Activated T-helper 2 cell treated with anti-CD3 and anti-CD28 coated beads, Interferon-gamma antibody, Interleukin-2, Interleukin-4, amounts not matched to agents 10 μg/mL and 5 μg/mL and 100 μg/mL, durations not matched to agents 14 hours and 24 hours and 36 hours (primary cell): ENCODE measurements around the gene EXOSC6. TPM values are rescaled to one million over a fixed set of nuclear protein-coding genes. Genes with fewer than 3 reads are reported as not detected.
"Not testable (repeated sequence)": the region's sequence is repeated elsewhere in the genome, so short reads cannot be mapped to it uniquely, and the experiment has no call there.

Source experiments
- DNase-seq: peaks from one replicate; pipeline ENCODE4 v3.0.0; 2021; ENCODE audit warnings: low spot score
- H3K27ac Mint-ChIP-seq: one replicate; pipeline ENCODE4 v1.8.0; 2021; ENCODE audit warnings: mixed read lengths
- H3K27me3 Mint-ChIP-seq: one replicate; pipeline ENCODE4 v1.8.0; 2021; ENCODE audit warnings: low read depth, mixed read lengths
- H3K36me3 Mint-ChIP-seq: one replicate; pipeline ENCODE4 v1.8.0; 2021; ENCODE audit warnings: low read depth, mixed read lengths
- H3K4me1 Mint-ChIP-seq: one replicate; pipeline ENCODE4 v1.8.0; 2021; ENCODE audit warnings: low read depth, mixed read lengths
- H3K4me3 Mint-ChIP-seq: one replicate; pipeline ENCODE4 v1.8.0; 2021; ENCODE audit warnings: low read depth, mild to moderate bottlenecking, moderate library complexity, mixed read lengths
- H3K9me3 Mint-ChIP-seq: one replicate; pipeline ENCODE4 v1.8.0; 2021; ENCODE audit warnings: mixed read lengths
- intact Hi-C: fragments of 100-400 bp; cut with micrococcal nuclease; formaldehyde crosslinking; loops from one replicate; pipeline ENCODE4 v1.15.1; 2023
- total RNA-seq: library from RNA; stranded (reverse); gene quantifications from 2 replicates; pipeline ENCODE4 v1.2.3, GENCODE V29; 2022

The EXOSC6 gene
- total RNA-seq, 1 donor from 2014 or later = 32.0 TPM

DNA sequence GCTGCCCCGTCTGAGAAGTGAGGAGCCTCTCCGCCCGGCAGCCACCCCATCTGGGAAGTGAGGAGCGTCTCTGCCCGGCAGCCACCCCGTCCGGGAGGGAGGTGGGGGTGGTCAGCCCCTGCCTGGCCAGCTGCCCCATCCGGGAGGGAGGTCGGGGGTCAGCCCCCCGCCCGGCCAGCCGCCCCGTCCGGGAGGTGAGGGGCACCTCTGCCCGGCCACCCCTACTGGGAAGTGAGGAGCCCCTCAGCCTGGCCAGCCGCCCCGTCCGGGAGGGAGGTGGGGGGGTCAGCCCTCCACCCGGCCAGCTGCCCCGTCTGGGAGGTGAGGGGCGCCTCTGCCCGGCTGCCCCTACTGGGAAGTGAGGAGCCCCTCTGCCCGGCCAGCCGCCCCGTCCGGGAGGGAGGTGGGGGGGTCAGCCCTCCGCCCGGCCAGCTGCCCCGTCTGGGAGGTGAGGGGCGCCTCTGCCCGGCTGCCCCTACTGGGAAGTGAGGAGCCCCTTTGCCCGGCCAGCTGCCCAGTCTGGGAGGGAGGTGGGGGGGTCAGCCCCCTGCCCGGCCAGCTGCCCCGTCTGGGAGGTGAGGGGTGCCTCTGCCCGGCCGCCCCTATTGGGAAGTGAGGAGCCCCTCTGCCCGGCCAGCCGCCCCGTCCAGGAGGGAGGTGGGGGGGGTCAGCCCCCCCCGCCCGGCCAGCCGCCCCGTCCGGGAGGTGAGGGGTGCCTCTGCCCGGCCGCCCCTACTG lies 46.9 kb downstream of the EXOSC6 start:
- H3K27me3 Mint-ChIP-seq, DNase-seq, H3K9me3 Mint-ChIP-seq, H3K4me1 Mint-ChIP-seq, H3K27ac Mint-ChIP-seq, intact Hi-C loops, H3K4me3 Mint-ChIP-seq: not testable (repeated sequence)
- peaks cover 22% of the 10 kb centered on the region for H3K36me3 Mint-ChIP-seq

DNA sequence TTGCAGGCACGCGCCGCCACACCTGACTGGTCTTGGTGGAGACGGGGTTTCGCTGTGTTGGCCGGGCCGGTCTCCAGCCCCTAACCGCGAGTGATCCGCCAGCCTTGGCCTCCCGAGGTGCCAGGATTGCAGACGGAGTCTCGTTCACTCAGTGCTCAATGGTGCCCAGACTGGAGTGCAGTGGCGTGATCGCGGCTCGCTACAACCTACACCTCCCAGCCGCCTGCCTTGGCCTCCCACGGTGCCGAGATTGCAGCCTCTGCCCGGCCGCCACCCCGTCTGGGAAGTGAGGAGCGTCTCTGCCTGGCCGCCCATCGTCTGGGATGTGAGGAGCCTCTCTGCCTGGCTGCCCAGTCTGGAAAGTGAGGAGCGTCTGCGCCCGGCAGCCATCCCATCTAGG lies 47.7 kb downstream of the EXOSC6 start:
- H3K4me1 Mint-ChIP-seq, intact Hi-C loops, H3K4me3 Mint-ChIP-seq, H3K27ac Mint-ChIP-seq, H3K9me3 Mint-ChIP-seq, DNase-seq, H3K27me3 Mint-ChIP-seq: not testable (repeated sequence)
- H3K36me3 Mint-ChIP-seq = peaks cover 17% of the 10 kb centered on the region

DNA sequence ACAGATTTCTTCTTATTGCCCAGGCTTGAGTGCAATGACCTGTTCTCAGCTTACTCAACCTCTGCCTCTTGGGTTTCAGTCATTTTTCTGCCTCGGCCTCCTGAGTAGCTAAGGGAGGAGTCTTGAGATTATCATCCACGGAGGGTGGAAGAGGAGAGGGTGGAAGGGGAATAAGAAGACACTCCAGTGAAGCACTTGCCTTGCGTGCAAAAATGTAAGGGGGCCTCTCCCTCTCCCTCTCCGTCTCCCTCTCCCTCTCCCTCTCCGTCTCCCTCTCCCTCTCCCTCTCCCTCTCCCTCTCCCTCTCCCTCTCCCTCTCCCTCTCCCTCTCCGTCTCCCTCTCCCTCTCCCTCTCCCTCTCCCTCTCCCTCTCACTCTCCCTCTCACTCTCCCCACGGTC lies 48.2 kb downstream of the EXOSC6 start:
- H3K27me3 Mint-ChIP-seq, DNase-seq, intact Hi-C loops, H3K27ac Mint-ChIP-seq, H3K4me1 Mint-ChIP-seq, H3K9me3 Mint-ChIP-seq, H3K4me3 Mint-ChIP-seq: not testable (repeated sequence)
- H3K36me3 Mint-ChIP-seq = peaks cover 17% of the 10 kb centered on the region

- H3K4me3 Mint-ChIP-seq, H3K27ac Mint-ChIP-seq, H3K36me3 Mint-ChIP-seq, H3K4me1 Mint-ChIP-seq, H3K27me3 Mint-ChIP-seq, H3K9me3 Mint-ChIP-seq, DNase-seq, intact Hi-C loops: not testable (repeated sequence)
Observed at GRCh38 chr16:70200063-70200462, 51.7 kb downstream of the EXOSC6 start.

GRCh38 chr16:70199170-70199569 lies 52.6 kb downstream of the EXOSC6 start:
- intact Hi-C loops, H3K27ac Mint-ChIP-seq, H3K27me3 Mint-ChIP-seq, H3K4me3 Mint-ChIP-seq, H3K36me3 Mint-ChIP-seq, H3K9me3 Mint-ChIP-seq, H3K4me1 Mint-ChIP-seq, DNase-seq: not testable (repeated sequence)

- H3K4me1 Mint-ChIP-seq, H3K27me3 Mint-ChIP-seq, H3K4me3 Mint-ChIP-seq, DNase-seq, H3K27ac Mint-ChIP-seq, H3K36me3 Mint-ChIP-seq, H3K9me3 Mint-ChIP-seq, intact Hi-C loops: not testable (repeated sequence)
Observed at GRCh38 chr16:70198666-70199065, 53.1 kb downstream of the EXOSC6 start.

- H3K4me3 Mint-ChIP-seq, H3K27me3 Mint-ChIP-seq: not testable (repeated sequence)
Observed at GRCh38 chr16:70198230-70198629, 53.5 kb downstream of the EXOSC6 start.

GRCh38 chr16:70197611-70198010 lies 54.1 kb downstream of the EXOSC6 start:
- H3K27ac Mint-ChIP-seq, H3K36me3 Mint-ChIP-seq, H3K4me1 Mint-ChIP-seq, intact Hi-C loops, DNase-seq, H3K4me3 Mint-ChIP-seq, H3K9me3 Mint-ChIP-seq, H3K27me3 Mint-ChIP-seq: not testable (repeated sequence)

More at GRCh38 chr16:70198230-70198629, 53.5 kb downstream of the EXOSC6 start:
- DNase-seq, H3K4me1 Mint-ChIP-seq, intact Hi-C loops, H3K9me3 Mint-ChIP-seq, H3K27ac Mint-ChIP-seq, H3K36me3 Mint-ChIP-seq: not testable (repeated sequence)

Other genes with a start within 250 kb of the EXOSC6 start
- 37.5 and 39.0 TPM in 2 replicates for gene PDPR, start 137.6 kb downstream of the EXOSC6 start, total RNA-seq
- gene CLEC18C, start 78.2 kb downstream of the EXOSC6 start, total RNA-seq = 0.32 and 0.39 TPM in 2 replicates
- gene AARS1, start 37.6 kb upstream of the EXOSC6 start, total RNA-seq = 103 and 106 TPM in 2 replicates
- gene DDX19B, start 47.2 kb upstream of the EXOSC6 start, total RNA-seq = 31.0 and 33.3 TPM in 2 replicates
- gene DDX19A, start 95.0 kb upstream of the EXOSC6 start, total RNA-seq = 55.8 and 58.5 TPM in 2 replicates
- gene ST3GAL2, start 187.2 kb upstream of the EXOSC6 start, total RNA-seq = 33.0 and 35.1 TPM in 2 replicates
- gene FCSK, start 202.7 kb upstream of the EXOSC6 start, total RNA-seq = 19.7 and 21.9 TPM in 2 replicates